Measurements from ENCODE around the gene CCDC187.

The CCDC187 gene

DNA sequence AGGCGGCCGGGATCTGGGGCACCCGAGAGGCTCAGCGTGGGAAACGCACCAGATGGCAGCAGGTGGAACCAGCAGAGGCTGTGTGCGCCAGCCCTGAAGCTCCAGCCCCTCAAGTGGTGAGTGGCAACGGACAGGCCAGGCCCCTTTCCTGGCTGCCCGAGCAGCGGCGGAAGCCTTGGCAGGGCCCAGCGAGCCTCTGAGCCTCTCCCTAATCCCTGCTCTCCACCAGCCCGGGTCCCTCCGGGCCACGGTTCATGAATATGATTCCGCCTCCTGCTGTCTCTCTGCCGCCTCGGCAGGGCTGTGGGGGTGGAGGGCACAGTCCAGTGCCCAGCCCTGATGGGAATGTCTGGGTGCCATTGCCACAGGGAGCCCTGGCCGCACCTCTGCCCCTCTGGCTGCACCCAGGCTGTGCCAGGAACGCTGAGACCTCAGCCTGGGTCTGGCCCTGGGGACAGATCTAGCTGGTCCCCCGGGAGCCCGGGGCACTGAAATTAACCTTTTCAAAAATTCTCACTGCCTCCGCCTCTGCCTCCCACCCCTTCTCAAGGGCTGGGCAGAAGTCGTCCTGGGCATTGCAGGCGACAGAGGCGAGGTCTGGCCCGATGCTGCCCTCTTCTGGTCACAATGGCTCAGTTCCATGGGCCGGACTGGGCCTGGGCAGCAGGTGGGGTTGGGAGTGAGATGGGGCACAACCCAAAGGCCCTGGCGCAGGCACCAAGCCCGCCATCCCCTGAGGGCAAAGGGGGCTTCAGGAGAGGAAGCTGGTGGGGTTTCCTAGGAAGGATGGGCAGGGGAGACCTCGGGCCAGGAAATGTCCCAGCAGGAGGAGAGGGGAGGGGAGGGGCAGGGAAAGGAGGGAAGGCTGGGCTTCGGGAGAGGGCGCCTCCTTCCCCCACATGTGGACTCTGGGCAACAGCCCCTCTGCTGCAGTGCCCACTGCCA, 20.3 kb downstream of the CCDC187 start:
- DNase-seq (ENCODE audit: low spot score), result peak; percentile 95

DNA sequence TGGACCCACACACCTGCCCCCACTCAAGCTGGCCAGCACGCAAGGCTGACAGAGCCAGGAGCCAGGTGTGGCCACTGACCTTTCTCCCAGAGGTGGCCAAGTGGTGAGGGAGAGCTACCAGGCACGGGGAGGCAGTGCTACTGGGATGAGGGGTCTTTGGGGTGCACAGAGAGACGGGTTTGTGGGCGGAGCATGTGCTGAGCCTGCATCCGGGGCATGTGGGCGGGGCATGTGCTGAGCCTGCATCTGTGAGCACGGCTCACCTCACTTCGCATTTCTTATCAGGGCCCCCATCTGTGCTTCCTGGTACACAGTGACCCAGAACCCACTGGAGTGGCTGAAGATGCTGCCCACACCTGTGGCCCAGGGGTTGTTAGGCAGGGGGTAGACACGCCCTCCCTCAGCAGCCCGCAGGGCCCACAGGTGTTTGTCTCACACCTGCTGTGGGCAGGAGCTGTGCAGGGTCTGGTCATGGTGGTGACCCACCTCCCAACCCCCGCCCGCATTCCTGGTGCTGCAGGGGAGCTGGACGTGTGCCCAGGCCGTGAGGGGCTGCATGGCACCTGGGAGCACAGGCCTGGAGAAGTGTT, 21.5 kb downstream of the CCDC187 start:
- no peak for DNase-seq (ENCODE audit: low spot score)

DNA sequence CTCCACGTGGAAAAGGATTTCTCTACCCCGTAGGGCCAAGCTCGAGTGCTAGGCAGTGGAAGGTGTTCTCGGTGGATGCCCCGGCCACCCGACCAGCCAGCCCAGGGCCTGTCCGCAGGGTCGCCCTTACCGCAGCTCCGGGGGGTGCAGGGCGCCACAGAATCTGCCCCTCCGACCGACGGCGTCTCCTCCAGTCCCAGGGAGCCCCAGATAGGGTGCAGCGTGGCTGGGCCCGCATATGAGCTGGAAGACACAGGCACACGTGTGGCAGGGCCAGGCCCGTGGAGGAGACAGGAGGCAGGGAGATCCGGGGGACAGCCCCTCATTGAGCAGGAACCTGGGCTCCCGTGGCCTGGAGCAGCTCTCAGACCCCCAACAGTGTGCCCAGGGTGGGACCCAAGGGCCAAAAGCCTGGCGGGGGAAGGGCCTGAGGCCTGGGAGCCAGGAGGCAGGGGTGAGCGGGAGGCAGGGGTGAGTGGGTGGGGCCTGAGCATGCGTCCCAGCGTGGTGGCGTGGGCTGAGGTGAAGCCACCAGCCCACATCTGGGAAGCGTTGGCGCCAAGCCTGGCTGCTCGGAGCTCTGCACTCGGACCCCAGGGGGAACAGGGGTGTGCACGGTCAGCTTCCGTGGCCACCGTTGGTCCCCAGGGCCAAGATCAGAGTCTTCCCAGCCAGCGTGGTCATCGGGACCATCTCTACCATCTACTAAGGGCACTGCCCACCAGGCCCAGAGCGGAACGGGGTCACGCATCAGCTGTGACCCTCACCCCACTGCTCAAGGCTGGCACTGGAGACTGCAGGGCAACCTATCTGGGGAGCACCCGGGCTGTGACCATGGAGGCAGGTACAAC, 22.2 kb downstream of the CCDC187 start:
- no peak for DNase-seq (ENCODE audit: low spot score)

DNA sequence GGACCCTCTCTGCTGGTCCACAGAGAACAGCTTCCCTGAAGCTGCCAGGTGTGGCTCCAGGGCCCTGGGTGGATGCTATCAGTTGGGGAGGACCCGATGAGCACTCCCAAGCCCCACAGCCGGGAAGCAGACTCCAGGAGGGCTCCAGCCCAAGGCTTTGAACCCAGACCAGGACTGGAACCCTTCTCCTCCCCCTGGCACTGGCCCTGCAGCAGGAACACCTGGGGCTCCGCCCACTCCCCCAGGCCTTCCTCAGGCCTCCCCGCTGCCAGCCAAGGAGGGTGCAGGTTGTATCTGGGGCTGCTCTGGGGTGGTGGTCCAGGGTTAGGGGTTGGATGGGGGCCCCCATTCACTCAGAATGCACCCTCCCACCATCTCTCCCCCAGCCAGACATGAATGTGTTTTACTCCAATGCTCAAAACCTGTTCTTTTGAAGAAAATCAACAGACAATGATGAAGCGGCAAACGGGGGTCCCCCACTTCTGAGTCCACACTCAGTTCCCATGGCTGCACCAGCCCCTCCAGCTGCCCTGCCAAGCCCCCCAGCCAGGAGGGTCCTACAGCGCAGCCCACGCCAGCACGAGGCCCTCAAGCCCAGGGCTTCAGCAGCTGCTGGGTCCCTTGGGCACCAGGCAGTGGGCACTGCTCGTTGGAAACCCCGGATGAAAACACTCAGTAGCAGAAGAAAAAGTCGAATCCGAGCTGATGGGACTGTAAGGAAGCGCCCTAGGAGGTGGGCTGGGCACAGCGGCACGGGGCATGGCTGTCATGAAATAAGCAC, 23.2 kb downstream of the CCDC187 start:
- no peak for DNase-seq (ENCODE audit: low spot score)

DNA sequence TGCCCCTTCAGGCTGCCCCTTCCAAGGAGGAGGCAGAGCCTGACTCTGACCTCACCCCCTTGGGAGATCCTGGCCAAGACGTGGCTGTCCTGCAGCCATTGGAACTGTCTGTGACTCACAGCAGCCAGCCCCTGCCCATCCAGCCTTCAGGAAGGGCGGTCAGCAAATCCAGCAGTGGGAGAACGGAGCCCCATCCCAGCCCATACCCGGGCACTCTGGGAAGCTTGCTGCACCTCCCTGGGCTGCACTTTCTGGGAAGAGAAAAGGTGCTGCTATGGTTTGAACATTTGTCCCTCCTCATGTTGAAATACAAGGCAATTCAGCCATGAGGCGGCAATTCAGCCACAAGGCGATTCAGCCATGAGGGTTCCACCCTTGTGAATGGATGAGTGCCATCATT, 24.4 kb downstream of the CCDC187 start:
- no peak for DNase-seq (ENCODE audit: low spot score)

DNA sequence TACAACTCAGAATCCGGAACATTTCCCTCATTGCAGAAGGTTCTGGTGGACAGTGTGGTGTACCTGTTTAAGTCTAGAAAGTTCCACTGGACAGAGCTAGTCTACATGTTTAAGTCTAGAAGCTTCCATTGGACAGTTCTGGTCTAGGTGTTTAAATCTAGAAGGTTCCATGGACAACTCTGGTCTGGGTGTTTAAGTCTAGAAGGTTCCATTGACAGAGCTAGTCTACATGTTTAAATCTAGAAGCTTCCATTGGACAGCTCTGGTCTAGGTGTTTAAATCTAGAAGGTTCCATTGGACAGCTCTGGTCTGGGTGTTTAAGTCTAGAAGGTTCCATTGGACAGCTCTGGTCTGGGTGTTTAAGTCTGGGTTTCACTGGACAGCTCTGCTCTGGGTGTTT, 25.0 kb downstream of the CCDC187 start:
- no peak for DNase-seq (ENCODE audit: low spot score)

DNA sequence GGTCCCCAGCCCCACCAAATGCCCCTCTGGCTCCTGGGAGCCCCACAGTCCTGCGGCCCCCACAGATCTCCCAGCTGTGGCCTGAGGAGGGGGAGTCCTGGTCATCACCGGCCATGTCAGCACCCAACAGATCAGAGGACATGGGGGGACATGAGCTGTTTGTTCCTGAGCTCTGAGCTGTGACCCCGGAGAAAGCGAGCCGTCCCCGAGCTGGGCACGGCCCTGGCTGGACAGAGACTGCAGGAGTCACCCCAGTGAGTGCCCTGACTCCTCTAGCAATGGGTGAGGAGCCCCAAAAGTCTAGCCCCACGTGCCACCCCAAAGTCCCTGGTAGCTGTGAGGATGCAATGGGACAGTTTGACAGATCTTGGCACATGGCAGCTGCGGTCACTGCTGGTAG, 25.7 kb downstream of the CCDC187 start:
- no peak for DNase-seq (ENCODE audit: low spot score)

DNA sequence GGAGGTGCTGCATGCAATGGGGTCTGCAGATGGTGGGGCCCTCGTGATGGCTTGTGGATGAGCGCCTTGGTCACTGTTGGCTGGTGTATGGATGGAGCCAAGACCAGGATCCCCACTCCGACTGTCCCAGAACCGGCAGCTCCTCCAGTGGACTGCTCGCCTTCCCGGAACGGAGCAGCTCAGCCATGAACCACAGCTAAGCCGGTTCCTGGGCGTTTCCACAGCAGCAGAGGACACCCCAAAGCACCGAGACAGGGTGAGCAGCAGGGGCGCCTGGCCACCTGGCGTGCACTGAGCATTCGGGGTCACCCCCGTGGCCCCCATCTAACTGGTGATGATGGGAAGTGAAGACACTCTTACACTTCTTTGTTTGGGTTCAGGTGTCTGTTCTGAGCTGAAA, 26.1 kb downstream of the CCDC187 start:
- no peak for DNase-seq (ENCODE audit: low spot score)

DNA sequence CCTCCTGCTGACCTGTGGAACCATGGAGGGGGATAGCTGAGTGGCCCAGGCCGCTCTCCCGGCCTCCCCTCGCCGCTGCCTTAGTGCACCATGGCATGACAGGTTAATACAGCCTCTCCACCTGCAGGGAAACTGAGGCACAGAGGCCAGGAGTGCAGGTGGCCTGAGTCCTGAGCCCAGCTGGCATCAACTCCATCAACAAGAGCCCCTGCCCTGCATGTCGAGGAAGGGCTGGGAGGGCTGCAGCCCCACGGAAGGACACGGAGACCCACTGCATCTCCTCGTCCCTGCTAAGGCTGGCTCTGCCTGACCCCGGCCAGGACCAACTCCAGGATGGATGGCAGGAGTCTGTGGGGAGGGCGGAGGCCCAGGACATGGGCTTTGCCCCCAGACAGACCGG, 27.2 kb downstream of the CCDC187 start:
- DNase-seq (ENCODE audit: low spot score), result no peak

DNA sequence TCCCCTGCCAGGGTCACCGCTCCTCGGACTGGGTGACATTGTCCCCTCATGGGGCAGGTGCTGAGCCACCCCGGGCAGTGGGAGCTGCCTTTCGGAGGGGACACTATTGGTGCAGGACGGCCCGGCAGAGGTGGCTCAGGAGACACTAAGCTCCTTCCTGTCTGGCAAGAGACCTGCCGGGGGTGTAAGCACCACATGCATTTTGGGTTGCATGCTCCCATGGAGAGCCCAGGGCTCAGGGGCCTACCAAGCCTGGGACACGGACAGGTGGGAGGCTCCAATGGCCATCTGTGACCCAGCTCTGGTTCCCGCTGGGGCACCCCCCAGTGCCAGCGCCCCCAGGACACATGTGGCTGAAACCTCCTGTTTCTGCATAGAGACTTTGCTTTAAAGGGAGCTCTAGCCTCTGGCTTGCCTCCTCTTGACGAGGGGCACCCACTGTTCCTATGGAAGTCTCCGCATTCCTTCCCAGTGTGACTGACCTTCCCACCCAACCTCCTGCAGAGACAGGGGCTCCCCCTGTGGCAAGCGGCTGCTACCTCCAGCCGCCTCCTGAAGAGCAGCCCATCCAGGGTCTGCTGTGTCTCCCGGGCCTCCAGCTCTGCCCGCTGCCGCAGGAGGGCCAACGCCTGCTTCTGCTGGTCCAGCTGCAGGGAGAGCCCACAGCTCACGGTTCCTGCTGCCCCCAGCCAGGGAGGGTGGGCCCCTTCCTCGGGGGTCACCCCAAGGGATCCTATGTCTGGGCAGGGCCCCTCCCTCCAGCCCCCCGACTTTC, 28.1 kb downstream of the CCDC187 start:
- DNase-seq (ENCODE audit: low spot score), result no peak

DNA sequence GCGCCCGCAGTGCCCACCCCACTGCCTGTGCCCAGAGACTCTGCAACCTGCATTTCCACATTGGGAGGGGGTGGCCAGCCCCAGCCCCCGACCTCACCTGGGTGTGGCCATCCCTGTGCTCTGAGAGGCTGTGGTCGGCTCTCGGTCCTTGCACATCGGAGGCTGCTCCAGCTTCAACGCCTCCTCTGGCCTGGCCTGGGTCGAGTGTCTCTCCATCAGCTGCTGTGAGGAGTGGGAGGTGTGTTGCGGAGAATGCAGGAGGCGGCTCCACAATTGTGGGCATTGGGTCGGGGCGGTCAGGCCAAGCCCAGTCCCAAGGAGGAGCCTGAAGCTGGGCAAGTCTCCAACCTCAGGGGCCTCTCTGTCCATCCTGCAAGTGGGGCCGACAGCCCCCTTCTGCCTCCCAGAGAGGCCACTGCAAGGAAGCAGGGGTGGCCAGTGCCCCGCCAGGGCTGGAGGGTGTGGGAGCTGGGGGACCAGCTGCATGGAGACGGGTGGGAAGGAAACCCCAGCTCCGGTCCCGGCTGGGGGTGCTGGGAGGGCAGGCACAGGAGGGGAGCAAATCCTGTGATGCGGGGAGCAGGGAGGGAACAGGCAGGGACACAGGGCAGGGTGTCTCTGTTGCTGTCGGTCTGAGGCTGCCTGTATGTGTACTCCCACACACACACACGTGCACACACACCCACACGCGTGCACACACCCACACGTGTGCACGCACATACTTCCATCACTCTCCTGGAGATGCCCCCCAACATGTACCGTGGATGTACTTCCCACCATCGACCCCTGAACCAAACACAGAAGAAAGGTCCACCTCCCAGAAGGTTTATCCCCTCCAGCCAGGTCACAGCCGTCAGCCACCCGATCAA, 28.9 kb downstream of the CCDC187 start:
- no peak for DNase-seq (ENCODE audit: low spot score)

DNA sequence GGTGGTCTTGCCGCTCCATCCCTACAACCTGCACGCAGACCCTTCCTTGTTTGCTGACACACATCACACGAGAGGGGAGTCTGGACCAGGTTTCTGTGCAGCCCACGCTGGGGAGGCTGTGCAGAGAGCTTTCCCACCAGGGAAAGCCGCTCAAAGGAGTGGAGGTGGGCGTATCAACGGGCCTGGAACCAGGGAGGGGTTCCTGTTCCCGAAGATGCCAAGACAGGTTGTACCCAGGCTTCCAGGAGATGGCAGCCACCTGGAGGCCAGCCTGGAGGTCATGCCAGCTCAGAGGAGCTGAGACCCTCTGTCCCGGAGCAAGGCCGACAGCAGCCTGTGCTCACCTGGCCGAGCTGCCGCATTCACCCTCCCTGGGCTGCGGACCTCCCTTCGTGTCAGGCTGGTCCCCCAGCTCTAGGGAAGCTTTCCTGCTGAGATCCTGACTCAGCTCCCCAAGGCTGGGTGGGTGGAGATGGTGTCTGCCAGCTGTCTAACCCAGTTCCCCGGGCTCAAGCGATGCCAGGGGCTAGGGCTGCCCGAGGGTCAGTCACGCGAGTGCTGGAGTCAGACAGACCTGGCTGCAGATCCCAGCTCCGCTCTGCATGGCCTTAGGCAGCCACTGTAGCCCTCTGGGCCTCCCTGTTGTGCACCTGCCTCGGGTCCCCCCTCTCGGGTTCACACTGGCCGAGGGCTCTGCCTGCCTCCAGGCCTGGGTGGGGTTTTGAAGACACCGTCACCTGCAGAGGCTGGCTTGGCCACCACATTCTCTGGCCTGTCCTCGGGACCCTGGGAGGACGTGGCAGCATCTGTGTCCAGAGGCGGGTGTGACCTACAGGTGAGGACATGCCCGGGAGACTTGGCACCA, 29.7 kb downstream of the CCDC187 start:
- DNase-seq (ENCODE audit: low spot score), result no peak

DNA sequence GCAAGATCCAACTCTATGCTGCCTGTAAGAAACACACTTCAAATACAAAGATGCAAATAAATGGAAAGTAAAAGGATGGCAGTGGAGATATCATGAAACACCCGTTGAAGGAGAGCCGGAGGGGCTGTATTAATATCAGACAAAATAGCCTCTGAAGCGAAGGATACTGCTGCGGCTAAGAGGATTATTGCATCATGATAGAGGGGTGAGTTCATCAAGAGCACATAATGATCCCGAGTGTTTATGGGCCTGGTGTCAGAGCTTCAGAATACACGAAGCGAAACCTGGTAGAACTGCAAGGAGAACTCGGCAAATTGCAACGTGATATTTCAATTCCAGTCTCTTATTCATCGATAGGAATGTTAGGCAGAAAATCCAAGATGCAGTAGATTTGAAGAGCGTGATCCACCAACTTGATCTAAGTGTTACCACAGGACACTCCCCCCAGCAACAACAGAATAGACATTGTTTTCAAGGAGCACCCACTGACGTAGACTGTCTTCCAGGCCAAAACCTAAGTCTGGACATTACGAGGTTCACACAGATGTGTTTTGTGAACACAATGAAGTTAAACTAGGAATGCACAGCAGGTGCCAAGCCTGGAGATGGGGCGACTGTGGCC, 30.5 kb downstream of the CCDC187 start:
- DNase-seq (ENCODE audit: low spot score), result no peak

DNA sequence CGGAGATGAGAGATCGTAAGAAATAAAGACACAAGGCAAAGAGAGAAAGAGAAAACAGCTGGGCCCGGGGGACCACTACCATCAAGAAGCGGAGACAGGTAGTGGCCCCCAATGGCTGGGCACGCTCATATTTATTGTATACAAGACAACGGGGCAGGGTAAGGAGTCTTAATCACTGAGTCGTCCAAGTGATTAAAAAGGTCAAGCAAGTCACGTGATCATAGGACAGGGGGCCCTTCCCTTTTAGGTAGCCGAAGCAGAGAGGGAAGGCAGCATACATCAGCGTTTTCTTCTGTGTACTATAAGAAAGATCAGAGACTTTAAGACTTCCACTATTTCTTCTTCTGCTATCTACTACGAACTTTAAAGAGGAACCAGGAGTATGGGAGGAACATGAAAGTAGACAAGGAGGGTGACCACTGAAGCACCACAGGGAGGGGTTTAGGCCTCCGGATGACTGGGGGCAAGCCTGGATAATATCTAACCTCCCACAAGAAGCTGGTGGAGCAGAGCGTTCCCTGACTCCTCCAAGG, 33.7 kb downstream of the CCDC187 start:
- no peak for DNase-seq (ENCODE audit: low spot score)

DNA sequence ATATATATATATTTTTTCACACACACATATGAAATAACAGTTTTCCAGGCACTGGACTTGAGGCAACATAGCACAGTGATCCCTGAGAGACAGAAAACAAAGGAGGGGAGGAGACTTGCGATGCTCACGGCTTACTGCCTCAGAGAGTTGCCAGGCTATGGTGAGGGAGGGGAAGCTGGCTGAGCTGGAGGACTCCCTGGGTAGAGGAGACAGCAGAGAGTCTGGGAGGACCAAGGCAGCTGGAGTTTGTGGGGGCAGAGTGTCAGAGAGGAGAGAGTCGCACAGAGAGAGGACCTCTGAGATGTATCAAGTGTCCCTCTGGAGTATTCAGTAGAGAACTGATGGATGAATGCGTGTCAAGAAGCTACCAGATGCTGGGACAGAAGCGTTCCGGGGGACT, 35.2 kb downstream of the CCDC187 start:
- DNase-seq (ENCODE audit: low spot score), result no peak

DNA sequence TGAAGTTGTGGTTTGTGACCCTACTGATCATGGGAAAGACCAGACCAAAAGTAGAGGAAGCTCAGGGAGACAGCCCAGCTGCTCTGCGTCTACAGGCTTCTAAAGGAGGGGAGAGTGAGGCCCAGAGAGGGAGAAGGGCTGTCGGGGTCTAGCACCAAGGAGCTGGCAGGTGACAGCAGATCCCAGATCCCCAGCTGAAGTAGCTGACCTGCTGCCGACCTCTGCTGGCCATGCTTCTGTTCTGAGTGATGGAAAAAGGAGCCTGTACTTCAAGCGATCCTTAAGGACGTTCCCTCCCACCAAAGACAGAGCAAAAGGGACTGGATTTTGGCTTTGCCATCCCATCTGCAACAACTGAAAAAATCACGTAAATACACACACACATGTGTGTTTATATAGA, 35.6 kb downstream of the CCDC187 start:
- no peak for DNase-seq (ENCODE audit: low spot score)

DNA sequence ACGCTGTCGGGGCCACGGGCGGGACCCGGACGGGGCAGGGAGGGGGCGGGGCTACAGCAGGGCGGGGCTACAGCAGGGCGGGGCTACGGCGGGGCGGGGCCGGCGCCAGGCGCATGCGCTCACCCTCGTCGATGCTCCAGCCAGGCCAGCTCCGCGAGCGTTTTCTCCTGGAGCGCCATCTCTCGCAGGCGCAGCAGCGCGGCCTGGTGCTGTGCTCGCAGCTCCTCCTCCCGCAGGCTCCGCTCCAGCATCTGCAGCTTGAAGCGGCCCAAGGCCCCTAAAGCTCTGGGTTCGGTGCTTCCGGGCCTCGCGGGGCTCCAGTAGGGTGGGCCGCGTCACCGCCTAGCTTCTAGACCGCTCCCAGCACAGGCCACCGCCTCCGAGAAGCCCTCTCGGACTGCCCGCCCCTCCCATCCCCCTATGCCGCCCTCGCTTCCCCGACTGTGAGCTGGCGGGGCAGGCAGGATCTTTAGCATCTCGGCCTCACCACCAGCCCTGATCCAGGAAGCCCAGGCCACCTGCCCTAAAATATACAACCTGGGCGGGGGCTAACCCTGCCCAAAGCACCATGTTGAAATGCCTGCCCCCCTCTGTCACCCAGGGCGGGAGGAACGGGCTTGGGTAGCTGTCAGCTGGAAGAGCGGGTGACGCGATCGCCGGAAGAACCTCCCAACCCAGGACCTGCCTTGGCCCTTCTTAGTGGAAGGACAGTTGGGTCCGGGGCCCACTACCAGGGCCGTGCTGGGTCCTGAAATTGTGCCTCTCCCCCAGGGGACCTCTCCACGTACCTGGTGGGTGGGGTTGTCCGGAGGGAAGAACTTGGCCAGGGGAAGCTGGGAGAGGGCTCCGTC, 36.4 kb downstream of the CCDC187 start:
- DNase-seq (ENCODE audit: low spot score), result peak; percentile 97

Data from iPS-NIHi11 (cell line).